ENCODE data around the gene ADRA2B.

DNA sequence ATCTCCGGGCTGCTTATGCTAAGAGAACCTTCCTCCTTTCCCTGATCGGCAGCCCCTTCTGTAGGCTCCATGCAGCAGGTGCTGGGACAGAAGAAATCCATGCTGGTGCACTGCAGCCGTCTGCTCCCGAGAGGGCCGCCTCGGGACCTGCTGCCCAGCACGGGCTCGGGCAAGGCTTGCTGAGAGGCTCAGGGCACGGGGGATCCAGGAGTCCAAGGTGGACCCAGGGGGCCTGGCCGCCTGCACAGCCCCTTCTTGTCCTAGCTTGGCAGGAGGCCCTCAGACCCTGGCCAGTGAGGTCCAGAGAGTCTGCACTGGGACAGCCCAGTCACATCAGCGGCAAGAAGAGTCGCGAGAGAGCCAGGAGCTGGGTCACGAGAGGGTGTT, 42.2 kb upstream of the ADRA2B start:
- TF ChIP-seq POLR2A (IDR thresholded peaks at IDR 0.05; ENCODE audit: low read length) (no peak), GATA1 (IDR thresholded peaks at IDR 0.05; ENCODE audit: low read depth, low read length) (no peak)

Data from erythroblast (primary cell).